PC-3 (cell line): Measurements from ENCODE around the gene STARD10. TPM values are rescaled to one million over a fixed set of nuclear protein-coding genes. Genes with fewer than 3 reads are reported as not detected.
A peak's percentile ranks its signal among the peaks of the same experiment; 100 is the strongest.

Experiments used
- ATAC-seq: fragments of 200-7000 bp; cut with Tn5 transposase; 2 replicates; pipeline ENCODE4 v1.9.1; 2020; ENCODE audit warnings: mild to moderate bottlenecking, moderate library complexity
- BruUV-seq: library from RNA; stranded (reverse); fragments of 400-500 nt; replicated peaks from 2 replicates; lab custom pipeline; 2021; lab: Mats Ljungman, UMichigan
- CTCF ChIA-PET: fragments of 300-600 bp; sonication (Branson Sonifier 250); formaldehyde crosslinking; loops from one replicate; lab custom pipeline; 2022; ENCODE audit warnings: antibody characterized with exemption; lab: Charles Lee
- POLR2A ChIA-PET: fragments of 300-600 bp; sonication (Branson Sonifier 250); formaldehyde crosslinking; loops from one replicate; lab custom pipeline; 2022; ENCODE audit warnings: antibody characterized with exemption; ENCODE audit not compliant: unreplicated experiment; lab: Charles Lee
- DNase-seq: peaks from one replicate; pipeline ENCODE4 v3.0.0-alpha.2; 2015
- H2AFZ ChIP-seq: fragments of 300-600 bp; sonication (generic); 2 replicates; pipeline ENCODE4 v1.6.0; 2016; ENCODE audit warnings: antibody characterized with exemption, low read length
- H3F3A ChIP-seq: fragments of 300-600 bp; sonication (generic); one replicate; pipeline ENCODE4 v1.6.0; 2017; ENCODE audit warnings: antibody characterized with exemption, low read length, control low read depth, mild to moderate bottlenecking; ENCODE audit not compliant: unreplicated experiment
- H3K27ac ChIP-seq: fragments of 300-600 bp; sonication (generic); 2 replicates; pipeline ENCODE4 v1.5.1; 2016; ENCODE audit warnings: mild to moderate bottlenecking, low read length
- H3K27me3 ChIP-seq: fragments of 300-600 bp; sonication (generic); 2 replicates; pipeline ENCODE4 v1.6.1; 2016; ENCODE audit warnings: low read length, mixed read lengths
- H3K36me3 ChIP-seq: fragments of 300-600 bp; sonication (generic); 2 replicates; pipeline ENCODE4 v1.6.1; 2016; ENCODE audit warnings: low read depth, mixed run types, low read length, mixed read lengths
- H3K4me1 ChIP-seq: fragments of 300-600 bp; sonication (generic); 2 replicates; pipeline ENCODE4 v1.5.1; 2016; ENCODE audit warnings: low read length; ENCODE audit not compliant: insufficient read depth
- H3K4me2 ChIP-seq: fragments of 300-600 bp; sonication (generic); 2 replicates; pipeline ENCODE4 v1.6.0; 2016; ENCODE audit warnings: low read length
- H3K4me3 ChIP-seq: fragments of 300-600 bp; sonication (generic); 2 replicates; pipeline ENCODE4 v1.5.1; 2016; ENCODE audit warnings: mild to moderate bottlenecking, low read length, mixed read lengths
- H3K79me2 ChIP-seq: fragments of 300-600 bp; sonication (generic); 2 replicates; pipeline ENCODE4 v1.6.1; 2017; ENCODE audit warnings: low read length, mixed read lengths
- H3K9ac ChIP-seq: fragments of 300-600 bp; sonication (generic); 2 replicates; pipeline ENCODE4 v1.6.0; 2016; ENCODE audit warnings: mild to moderate bottlenecking, low read length
- H3K9me2 ChIP-seq: fragments of 300-600 bp; sonication (generic); replicated peaks from 2 replicates; pipeline ENCODE4 v1.6.1; 2016; ENCODE audit warnings: mixed run types, low read length, mixed read lengths
- H3K9me3 ChIP-seq: fragments of 300-600 bp; sonication (generic); 2 replicates; pipeline ENCODE4 v1.6.1; 2016; ENCODE audit warnings: low read length, mixed read lengths
- H4K20me1 ChIP-seq: fragments of 300-600 bp; sonication (generic); 2 replicates; pipeline ENCODE4 v1.6.1; 2016; ENCODE audit warnings: low read length, mixed read lengths
- CTCF ChIP-seq: fragments of 300-600 bp; sonication (generic); conservative IDR thresholded peaks from 2 replicates; pipeline ENCODE4 v1.5.1; 2017; ENCODE audit warnings: antibody characterized with exemption, low read depth, mild to moderate bottlenecking, low read length
- EZH2 ChIP-seq: fragments of 300-600 bp; sonication (generic); IDR thresholded peaks from one replicate; pipeline ENCODE4 v1.6.1; 2017; ENCODE audit warnings: antibody characterized with exemption, mild to moderate bottlenecking, low read length; ENCODE audit not compliant: unreplicated experiment
- EZH2phosphoT487 ChIP-seq: fragments of 300-600 bp; sonication (generic); IDR thresholded peaks from 2 replicates; pipeline ENCODE4 v1.6.1; 2018; ENCODE audit warnings: mild to moderate bottlenecking, antibody characterized with exemption, low read length, borderline replicate concordance
- intact Hi-C: fragments of 100-400 bp; cut with micrococcal nuclease; formaldehyde crosslinking; loops from 2 replicates; pipeline ENCODE4 v1.9.0; 2023
- total RNA-seq: library from RNA; depleted of rRNA; stranded (reverse); fragments of >200 nt; gene quantifications from 2 replicates; pipeline ENCODE4 v1.2.3, GENCODE V29; 2014

The STARD10 gene
- total RNA-seq, 1 experiment from 2014 or later: 284 TPM

- intact Hi-C loops: no loop called here
- no TSS peak for BruUV-seq
- no peaks in the 10 kb centered on the region for H3F3A ChIP-seq
- no peak overlapping the region for H3K4me2 ChIP-seq
- DNase-seq (no peak), ATAC-seq (peak; percentile 65)
- no peaks in the 10 kb centered on the region for H3K79me2 ChIP-seq
- no peak overlapping the region for H3K27ac ChIP-seq
- no peaks in the 10 kb centered on the region for H3K27me3 ChIP-seq
- ChIA-PET POLR2A (interaction anchor here (0.6 kb wide), 2 partner anchors 26 to 423 kb away, joined by 3 read pairs; no protein-coding TSS in a partner anchor), CTCF (no interaction called here)
- H4K20me1 ChIP-seq: no peaks in the 10 kb centered on the region
- no peak overlapping the region for H3K4me3 ChIP-seq
- H3K36me3 ChIP-seq: no peaks in the 10 kb centered on the region
- no peaks in the 10 kb centered on the region for H3K9me3 ChIP-seq
- no peak overlapping the region for H2AFZ ChIP-seq
- no peak overlapping the region for H3K9ac ChIP-seq
- H3K4me1 ChIP-seq: no peaks in the 10 kb centered on the region
- no peaks in the 10 kb centered on the region for H3K9me2 ChIP-seq
- no peak for TF ChIP-seq EZH2
- TF ChIP-seq EZH2phosphoT487: no peak
- no peak for TF ChIP-seq CTCF
Measured at GRCh38 chr11:72760539-72761405, 33.1 kb downstream of the STARD10 start.

- Histone ChIP-seq H3K79me2 (no peaks in the 10 kb centered on the region), H3K4me2 (no peak overlapping the region), H3K9me2 (no peaks in the 10 kb centered on the region), H3K9me3 (no peaks in the 10 kb centered on the region), H4K20me1 (no peaks in the 10 kb centered on the region), H3K4me3 (no peak overlapping the region), H2AFZ (no peak overlapping the region), H3K36me3 (no peaks in the 10 kb centered on the region), H3K27ac (no peak overlapping the region), H3K9ac (no peak overlapping the region), H3F3A (no peaks in the 10 kb centered on the region), H3K4me1 (no peaks in the 10 kb centered on the region), H3K27me3 (no peaks in the 10 kb centered on the region)
- intact Hi-C loops: no loop called here
- POLR2A ChIA-PET: no interaction called here
- no peak for ATAC-seq
- no peak for DNase-seq
- TF ChIP-seq EZH2phosphoT487: no peak
- no peak for TF ChIP-seq CTCF
- no peak for TF ChIP-seq EZH2
- BruUV-seq: no TSS peak
- CTCF ChIA-PET: no interaction called here
Measured at GRCh38 chr11:72759468-72759985, 34.3 kb downstream of the STARD10 start.
